GM18951 (cell line): Measurements from ENCODE around the gene TMEM271.
"Not testable (repeated sequence)": the region's sequence is repeated elsewhere in the genome, so short reads cannot be mapped to it uniquely, and the experiment has no call there.

ENCODE experiments used
- POLR2A ChIP-seq: IDR thresholded peaks from 4 replicates; pipeline ENCODE4 v1.6.1; 2011; ENCODE audit warnings: mild to moderate bottlenecking; ENCODE audit not compliant: insufficient read length, insufficient read depth; ENCODE audit errors: extremely low read depth
- in situ Hi-C: fragments of 300-500 bp; cut with MboI; formaldehyde crosslinking; loops from one replicate; pipeline ENCODE4 v1.12.0; 2022; ENCODE audit warnings: low sequenced_read_pairs, mixed read lengths, inconsistent platforms; ENCODE audit not compliant: unreplicated experiment

Gene TMEM271

GRCh38 chr4:555566-556275 is 20.4 kb downstream of the TMEM271 start:
- in situ Hi-C loops: no loop called here
- TF ChIP-seq POLR2A: no peak

- in situ Hi-C loops: not testable (repeated sequence)
These were observed 21.2 kb downstream of the TMEM271 start for GRCh38 chr4:554793-555320.

- in situ Hi-C loops: no loop called here
- no peak for TF ChIP-seq POLR2A
These were observed 24.1 kb downstream of the TMEM271 start for GRCh38 chr4:552019-552418.

- in situ Hi-C loops: not testable (repeated sequence)
These were observed 25.8 kb downstream of the TMEM271 start for GRCh38 chr4:550268-550667.

GRCh38 chr4:548976-549375 is 27.1 kb downstream of the TMEM271 start:
- in situ Hi-C loops: no loop called here

GRCh38 chr4:545612-546011 is 30.5 kb downstream of the TMEM271 start:
- in situ Hi-C loops: no loop called here
- TF ChIP-seq POLR2A: no peak

More at GRCh38 chr4:548976-549375, 27.1 kb downstream of the TMEM271 start:
- no peak for TF ChIP-seq POLR2A

GRCh38 chr4:544386-545105 is 31.5 kb downstream of the TMEM271 start:
- in situ Hi-C loops: no loop called here
- TF ChIP-seq POLR2A: no peak

- in situ Hi-C loops: no loop called here
- no peak for TF ChIP-seq POLR2A
These were observed 34.8 kb downstream of the TMEM271 start for GRCh38 chr4:541271-541670.

GRCh38 chr4:538542-539142 is 37.5 kb downstream of the TMEM271 start:
- in situ Hi-C loops: no loop called here
- no peak for TF ChIP-seq POLR2A

- in situ Hi-C loops: no loop called here
- TF ChIP-seq POLR2A: no peak
These were observed 38.4 kb downstream of the TMEM271 start for GRCh38 chr4:537436-538264.

GRCh38 chr4:536351-536972 is 39.6 kb downstream of the TMEM271 start:
- in situ Hi-C loops: no loop called here
- no peak for TF ChIP-seq POLR2A

GRCh38 chr4:535924-536281 is 40.2 kb downstream of the TMEM271 start:
- TF ChIP-seq POLR2A: no peak
- in situ Hi-C loops: no loop called here

- TF ChIP-seq POLR2A: no peak
- in situ Hi-C loops: no loop called here
These were observed 40.7 kb downstream of the TMEM271 start for GRCh38 chr4:535181-535923.
